NCI-H2227 (cell line): Measurements from ENCODE around the gene COPZ1.
"Not testable (repeated sequence)": the region's sequence is repeated elsewhere in the genome, so short reads cannot be mapped to it uniquely, and the experiment has no call there.

Source experiments
- DNase-seq: peaks from one replicate; lab custom pipeline; 2025; ENCODE audit not compliant: unreplicated experiment; lab: John Stamatoyannopoulos, UW

Gene COPZ1, protein sequence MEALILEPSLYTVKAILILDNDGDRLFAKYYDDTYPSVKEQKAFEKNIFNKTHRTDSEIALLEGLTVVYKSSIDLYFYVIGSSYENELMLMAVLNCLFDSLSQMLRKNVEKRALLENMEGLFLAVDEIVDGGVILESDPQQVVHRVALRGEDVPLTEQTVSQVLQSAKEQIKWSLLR

DNA sequence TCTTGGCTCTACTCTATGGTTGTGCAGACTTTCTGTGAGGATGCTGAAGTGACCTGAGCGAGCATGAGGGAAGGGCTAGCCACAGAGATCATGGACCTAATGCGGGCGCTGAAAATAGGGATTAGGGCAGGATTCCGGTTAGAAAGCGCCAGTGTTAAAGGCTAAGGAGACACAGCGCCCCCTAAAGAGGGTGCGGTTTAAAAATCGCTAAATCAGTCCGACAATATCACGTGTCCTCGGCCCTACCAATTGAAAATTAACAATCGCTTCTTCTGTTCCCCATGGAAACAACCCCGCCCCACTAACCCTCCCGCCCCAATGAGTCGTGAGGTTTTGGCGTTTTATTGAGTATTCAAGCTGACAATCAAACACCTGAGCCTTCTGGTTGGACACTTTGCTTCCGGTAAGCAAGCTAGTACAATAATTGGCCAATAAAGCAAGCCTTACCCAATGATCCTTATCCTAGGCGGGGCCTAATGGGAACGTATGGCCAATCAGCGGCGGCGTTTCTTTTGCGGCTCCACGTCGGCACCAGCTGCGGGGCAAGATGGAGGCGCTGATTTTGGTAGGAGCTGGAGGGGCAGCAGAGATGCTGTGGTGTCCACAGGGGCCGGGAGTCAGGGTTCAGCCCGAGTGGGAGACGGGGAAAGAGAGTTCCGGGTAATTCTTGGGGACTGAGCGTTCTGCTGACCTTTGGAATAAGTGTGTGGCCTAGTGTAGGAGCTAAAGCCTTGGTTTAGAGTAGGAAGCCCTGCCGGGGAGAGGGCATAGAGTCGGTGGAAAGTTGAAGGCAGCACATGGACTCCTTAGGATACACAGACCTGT lies at the start of gene COPZ1:
Gene COPZ1, plus strand, starts transcription at position 515 of the 825 bp plus-strand sequence. Its CDS starts 33 bp downstream, at position 548.
- peak; percentile 97 for DNase-seq

DNA sequence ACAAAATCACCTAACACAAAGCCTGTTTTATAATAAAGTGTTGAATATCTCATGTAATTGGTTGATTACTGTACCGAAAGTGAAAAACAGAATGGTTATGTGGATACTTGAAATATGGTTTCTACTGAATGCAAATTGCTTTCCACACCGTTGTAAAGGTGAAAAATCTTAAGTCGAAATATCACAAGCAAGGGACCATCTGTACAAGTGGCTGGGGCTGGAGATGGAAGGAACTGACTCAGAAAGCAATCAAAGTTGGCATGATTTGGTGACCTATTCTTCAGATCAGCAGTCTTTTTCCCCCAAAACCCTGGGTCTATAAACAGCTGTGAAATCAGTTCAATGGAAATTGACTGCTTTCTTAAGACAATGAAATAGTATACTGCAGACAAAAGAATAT lies 48.6 kb upstream of the COPZ1 start:
- DNase-seq, result no peak

- no peak for DNase-seq
Measured at GRCh38 chr12:54277823-54278276, 47.1 kb upstream of the COPZ1 start.

- no peak for DNase-seq
Measured at GRCh38 chr12:54279227-54279631, 45.7 kb upstream of the COPZ1 start.

GRCh38 chr12:54279632-54280467 lies 45.1 kb upstream of the COPZ1 start, which contains the start of gene CBX5:
CBX5 (minus strand) TSS chr12:54280122; CDS start chr12:54257650, 22,472 bp downstream.
- DNase-seq, result peak; percentile 98

GRCh38 chr12:54280468-54281260 lies 44.3 kb upstream of the COPZ1 start, which contains the start of gene HNRNPA1:
HNRNPA1 (plus strand) TSS chr12:54280726; CDS start chr12:54280808, 82 bp downstream.
- DNase-seq, result peak; percentile 97

DNA sequence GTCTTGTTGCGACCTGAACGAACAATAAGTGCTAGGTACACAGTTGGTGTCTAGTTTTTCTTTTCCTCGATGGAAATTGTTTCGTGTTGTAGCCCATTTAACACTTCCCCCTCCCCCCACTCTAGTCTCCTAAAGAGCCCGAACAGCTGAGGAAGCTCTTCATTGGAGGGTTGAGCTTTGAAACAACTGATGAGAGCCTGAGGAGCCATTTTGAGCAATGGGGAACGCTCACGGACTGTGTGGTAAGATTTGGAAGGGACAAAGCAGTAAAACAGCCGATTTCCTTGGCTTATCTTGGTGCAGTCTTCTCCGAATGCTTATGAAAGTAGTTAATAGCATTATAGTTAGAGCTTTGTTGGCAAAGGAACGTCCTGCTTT lies 43.7 kb upstream of the COPZ1 start:
- DNase-seq, result not testable (repeated sequence)

DNA sequence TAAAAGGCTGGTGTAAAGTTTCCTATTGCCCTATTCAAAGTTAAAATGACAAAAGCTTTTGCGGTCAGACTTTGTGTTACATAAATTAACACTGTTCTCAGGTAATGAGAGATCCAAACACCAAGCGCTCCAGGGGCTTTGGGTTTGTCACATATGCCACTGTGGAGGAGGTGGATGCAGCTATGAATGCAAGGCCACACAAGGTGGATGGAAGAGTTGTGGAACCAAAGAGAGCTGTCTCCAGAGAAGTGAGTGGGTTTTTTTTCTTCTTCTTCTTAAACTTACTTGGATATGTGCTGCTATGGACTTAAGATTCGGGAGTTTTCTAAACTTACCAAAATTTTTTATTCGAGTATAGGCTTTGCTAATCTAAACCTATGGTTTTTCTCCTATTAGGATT lies 43.2 kb upstream of the COPZ1 start:
- not testable (repeated sequence) for DNase-seq

- no peak for DNase-seq
Measured at GRCh38 chr12:54282949-54283593, 41.9 kb upstream of the COPZ1 start.

DNA sequence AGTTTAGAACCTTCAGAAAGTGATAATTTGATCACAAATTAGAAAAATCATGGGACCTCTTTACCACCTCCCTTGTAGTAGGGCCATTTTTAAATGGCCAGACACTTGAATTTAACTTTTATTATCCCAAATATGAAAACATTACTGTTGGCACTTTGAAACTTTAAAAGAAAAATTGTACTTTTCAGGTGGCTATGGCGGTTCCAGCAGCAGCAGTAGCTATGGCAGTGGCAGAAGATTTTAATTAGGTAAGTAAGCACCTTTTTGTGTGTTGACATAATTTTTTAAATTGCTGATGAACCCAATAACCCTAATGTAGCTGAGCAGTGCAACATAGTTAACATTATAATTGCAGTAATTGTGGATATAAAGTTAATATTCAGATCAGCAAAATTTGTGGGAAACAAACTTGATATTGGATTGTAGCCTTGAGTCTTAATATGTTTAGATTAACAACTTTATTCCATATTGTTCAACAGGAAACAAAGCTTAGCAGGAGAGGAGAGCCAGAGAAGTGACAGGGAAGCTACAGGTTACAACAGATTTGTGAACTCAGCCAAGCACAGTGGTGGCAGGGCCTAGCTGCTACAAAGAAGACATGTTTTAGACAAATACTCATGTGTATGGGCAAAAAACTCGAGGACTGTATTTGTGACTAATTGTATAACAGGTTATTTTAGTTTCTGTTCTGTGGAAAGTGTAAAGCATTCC lies 40.7 kb upstream of the COPZ1 start:
- not testable (repeated sequence) for DNase-seq

DNA sequence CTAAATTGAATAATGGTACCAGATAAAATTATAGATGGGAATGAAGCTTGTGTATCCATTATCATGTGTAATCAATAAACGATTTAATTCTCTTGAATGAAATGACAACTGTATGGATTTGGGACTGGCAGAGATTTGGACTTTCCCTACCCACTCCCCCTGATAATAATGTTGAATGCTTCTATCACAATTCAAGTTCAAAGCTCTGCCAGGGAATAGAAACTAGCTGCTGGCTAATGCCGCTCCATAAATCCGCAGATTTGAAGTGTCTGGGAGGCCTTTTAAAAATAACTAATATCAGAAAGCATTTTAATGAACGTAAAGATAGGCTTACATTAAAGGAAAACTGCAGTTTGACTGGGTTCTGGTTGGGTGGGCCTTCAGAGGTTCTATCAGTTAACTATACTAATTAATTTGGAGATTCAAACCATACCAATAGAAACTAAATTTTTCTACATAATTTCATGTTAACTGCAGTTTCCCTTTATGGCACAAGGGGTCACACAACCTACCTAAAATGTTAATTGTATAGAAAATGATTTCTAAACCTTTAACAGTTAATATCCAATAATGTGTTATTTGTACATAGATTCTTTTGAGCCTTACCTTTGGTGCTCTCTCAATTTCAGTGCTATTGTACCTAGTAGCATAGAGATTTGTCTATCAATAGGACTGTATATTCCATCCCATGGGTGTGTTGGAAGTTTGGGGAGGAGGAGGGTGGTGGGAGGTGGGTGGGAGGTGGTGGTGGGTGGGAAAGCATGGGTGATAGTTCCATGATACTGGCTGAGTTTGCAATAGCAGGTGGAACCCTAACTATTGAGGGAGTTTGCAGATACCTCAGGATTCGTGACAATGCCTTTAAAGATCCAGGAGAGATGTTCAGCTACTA lies 39.5 kb upstream of the COPZ1 start:
- DNase-seq, result no peak

- no peak for DNase-seq
Measured at GRCh38 chr12:54286042-54287030, 38.6 kb upstream of the COPZ1 start.

DNA sequence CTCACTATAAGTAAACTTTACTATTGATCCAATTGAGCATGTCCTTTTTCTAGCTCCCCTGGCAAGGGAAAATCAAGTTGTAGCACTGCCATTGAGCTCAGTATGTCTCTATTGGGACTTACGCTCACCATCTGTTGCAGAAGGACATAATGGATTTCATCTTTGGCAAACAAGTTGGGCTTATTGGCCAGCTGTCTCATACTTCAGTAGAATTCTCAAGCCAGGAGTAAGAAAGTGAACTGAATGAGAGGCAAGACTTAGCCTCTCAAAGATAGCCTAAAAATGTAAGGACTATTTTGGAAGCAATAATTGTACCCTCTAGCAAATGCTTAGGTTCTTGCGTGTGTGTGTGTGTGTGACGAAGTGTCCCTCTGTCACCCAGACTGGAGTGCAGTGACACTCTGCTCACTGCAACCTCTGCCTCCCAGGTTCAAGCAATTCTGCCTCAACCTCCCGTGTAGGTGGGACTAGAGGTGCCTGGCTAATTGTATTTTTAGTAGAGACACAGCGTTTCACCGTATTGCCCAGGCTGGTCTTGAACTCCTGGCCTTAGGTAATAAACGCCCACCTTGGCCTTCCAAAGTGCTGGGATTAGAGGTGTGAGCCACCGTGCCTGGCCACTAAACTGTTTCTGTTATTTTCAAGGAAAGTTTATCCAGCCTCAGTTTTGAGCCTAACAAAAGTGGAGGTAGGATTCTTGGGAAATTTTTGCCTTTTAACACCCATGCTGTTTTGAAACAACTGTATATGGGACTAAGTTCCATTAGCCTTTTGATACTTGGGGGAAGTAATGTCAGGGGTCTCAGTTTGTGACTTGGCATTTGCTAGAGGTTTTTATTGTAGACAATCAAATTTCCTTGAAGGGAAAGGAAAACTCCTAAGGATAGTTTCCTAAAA lies 37.4 kb upstream of the COPZ1 start:
- no peak for DNase-seq

GRCh38 chr12:54292083-54292930 lies 32.6 kb upstream of the COPZ1 start:
- DNase-seq, result no peak

DNA sequence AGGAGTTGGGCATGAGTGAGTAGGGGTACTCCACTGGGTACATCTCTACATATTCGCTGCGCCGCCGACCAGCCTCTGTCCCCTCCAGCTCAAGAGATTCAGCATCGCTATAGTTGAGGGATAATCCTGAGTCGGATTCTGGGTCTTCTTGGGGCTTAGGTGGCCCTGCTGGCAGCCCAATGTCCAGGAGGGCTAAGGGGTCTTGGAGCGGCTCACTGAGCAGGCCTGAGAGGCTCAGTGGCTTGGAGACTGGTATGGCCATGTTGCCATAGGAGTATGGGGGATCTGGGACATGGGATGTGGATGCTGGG lies 32.0 kb upstream of the COPZ1 start:
- DNase-seq, result no peak
